HepG2 (cell line): ENCODE data around the gene TUT1. TPM values are rescaled to one million over a fixed set of nuclear protein-coding genes. Genes with fewer than 3 reads are reported as not detected.

Source experiments
- ELF4 ChIP-seq: sonication (generic); formaldehyde crosslinking; IDR thresholded peaks from 2 replicates; pipeline ENCODE4 v1.5.0; 2020; ENCODE audit warnings: missing genetic modification reagents, mild to moderate bottlenecking, moderate library complexity, borderline replicate concordance
- FOSL1 ChIP-seq: sonication (generic); formaldehyde crosslinking; IDR thresholded peaks from 2 replicates; pipeline ENCODE4 v1.9.0; 2021; ENCODE audit warnings: missing genetic modification reagents, borderline replicate concordance
- GABPA ChIP-seq, 2 experiments: IDR thresholded peaks; 2 replicates each; pipeline ENCODE4 v1.6.1; 2011 to 2016; ENCODE audit warnings: low read depth in 2 of 2, low read length in 1 of 2, missing biosample characterization in 1 of 2, missing genetic modification characterization in 1 of 2
- GATAD2A ChIP-seq: IDR thresholded peaks from 2 replicates; pipeline ENCODE4 v1.6.1; 2016
- JARID2 ChIP-seq: sonication (generic); formaldehyde crosslinking; IDR thresholded peaks from 2 replicates; pipeline ENCODE4 v1.8.1; 2023; ENCODE audit warnings: missing genetic modification reagents, inconsistent platforms; ENCODE audit not compliant: insufficient replicate concordance
- KLF9 ChIP-seq: IDR thresholded peaks from 2 replicates; pipeline ENCODE4 v1.6.1; 2016; ENCODE audit warnings: low read depth
- MAFK ChIP-seq, 2 experiments: IDR thresholded peaks in 1 of 2; conservative IDR thresholded peaks in 1 of 2; 2 replicates each; pipeline ENCODE4 v1.6.1; 2011; ENCODE audit warnings: improper control_type of control experiment in 2 of 2, low read length in 2 of 2
- MLLT10 ChIP-seq: sonication (generic); formaldehyde crosslinking; IDR thresholded peaks from 2 replicates; pipeline ENCODE4 v1.4.0; 2020; ENCODE audit warnings: missing genetic modification reagents
- NFE2L1 ChIP-seq: sonication (generic); formaldehyde crosslinking; IDR thresholded peaks from 2 replicates; pipeline ENCODE4 v1.4.0; 2020; ENCODE audit warnings: missing genetic modification reagents, mild to moderate bottlenecking, borderline replicate concordance
- REL ChIP-seq: sonication (generic); formaldehyde crosslinking; conservative IDR thresholded peaks from 2 replicates; pipeline ENCODE4 v1.8.0; 2022; ENCODE audit warnings: mild to moderate bottlenecking, missing genetic modification reagents, moderate library complexity
- RELA ChIP-seq: sonication (generic); formaldehyde crosslinking; IDR thresholded peaks from 2 replicates; pipeline ENCODE4 v1.4.0; 2020; ENCODE audit warnings: missing genetic modification reagents
- RXRB ChIP-seq: IDR thresholded peaks from 2 replicates; pipeline ENCODE4 v1.6.1; 2016; ENCODE audit warnings: borderline replicate concordance, missing genetic modification reagents, missing compliant biosample characterization
- ZBTB3 ChIP-seq: sonication (generic); formaldehyde crosslinking; IDR thresholded peaks from 2 replicates; pipeline ENCODE4 v1.4.0; 2020; ENCODE audit warnings: low read depth, mild to moderate bottlenecking, moderate library complexity, missing genetic modification reagents, borderline replicate concordance
- ZBTB38 ChIP-seq: sonication (generic); formaldehyde crosslinking; IDR thresholded peaks from 2 replicates; pipeline ENCODE4 v1.5.1; 2020; ENCODE audit warnings: mild to moderate bottlenecking, missing genetic modification reagents
- ZNF468 ChIP-seq: sonication (generic); formaldehyde crosslinking; IDR thresholded peaks from 2 replicates; pipeline ENCODE4 v1.8.0; 2022; ENCODE audit warnings: mild to moderate bottlenecking, moderate library complexity, missing genetic modification reagents
- ZNF547 ChIP-seq: sonication (generic); formaldehyde crosslinking; IDR thresholded peaks from 2 replicates; pipeline ENCODE4 v1.5.1; 2020; ENCODE audit warnings: mild to moderate bottlenecking, missing genetic modification reagents
- ZNF644 ChIP-seq: IDR thresholded peaks from 2 replicates; pipeline ENCODE4 v1.6.1; 2016; ENCODE audit warnings: low read depth
- ZNF788 ChIP-seq: sonication (generic); formaldehyde crosslinking; IDR thresholded peaks from 2 replicates; pipeline ENCODE4 v1.5.0; 2020; ENCODE audit warnings: mild to moderate bottlenecking, missing genetic modification reagents, borderline replicate concordance
- polyA plus RNA-seq, 8 experiments: library from polyadenylated mRNA; depleted of rRNA in 3 of 8; stranded (reverse) in 7 of 8; unstranded in 1 of 8; fragments of >200 nt; fragmentation: Illumina TruSeq in 4 of 8; extraction: Trizol in 4 of 8; gene quantifications; 2 replicates each; pipeline versions ENCODE4 v1.2.1 to v1.2.3, GENCODE V29; 2011 to 2016; ENCODE audit warnings: low read depth in 4 of 8, missing spikeins in 1 of 8, mixed read lengths in 1 of 8; ENCODE audit not compliant: insufficient read depth in 1 of 8
- total RNA-seq, 5 experiments: library from RNA; depleted of rRNA; stranded (reverse); fragments of >200 nt; fragmentation: Illumina TruSeq; extraction: Trizol; gene quantifications; 2 replicates each; pipeline ENCODE4 v1.2.3, GENCODE V29; 2016; ENCODE audit warnings: low read depth in 1 of 5
- TF ChIP-seq, protein P1 (sequence below): sonication (generic); formaldehyde crosslinking; IDR thresholded peaks from 2 replicates; pipeline ENCODE4 v1.4.0; 2020; ENCODE audit warnings: missing genetic modification reagents
- TF ChIP-seq, protein P2 (sequence below): sonication (generic); formaldehyde crosslinking; IDR thresholded peaks from 2 replicates; pipeline ENCODE4 v1.8.0; 2022; ENCODE audit warnings: missing genetic modification reagents, mild to moderate bottlenecking, borderline replicate concordance
- TF ChIP-seq, protein P3 (sequence below): sonication (generic); formaldehyde crosslinking; IDR thresholded peaks from 2 replicates; pipeline ENCODE4 v1.5.0; 2020; ENCODE audit warnings: mild to moderate bottlenecking, missing genetic modification reagents, moderate library complexity
- TF ChIP-seq, protein P4 (sequence below): sonication (generic); formaldehyde crosslinking; IDR thresholded peaks from 2 replicates; pipeline ENCODE4 v1.5.0; 2020; ENCODE audit warnings: missing genetic modification reagents
- TF ChIP-seq, protein P5 (sequence below): sonication (generic); formaldehyde crosslinking; IDR thresholded peaks from 2 replicates; pipeline ENCODE4 v1.8.1; 2023; ENCODE audit warnings: mild to moderate bottlenecking, missing genetic modification reagents

The TUT1 gene
- total and polyA plus RNA-seq, 2 of the 13 experiments (the other 11 are each of a cell fraction or from before 2014, with no cell fraction given): 9.7 to 14.3 TPM

DNA sequence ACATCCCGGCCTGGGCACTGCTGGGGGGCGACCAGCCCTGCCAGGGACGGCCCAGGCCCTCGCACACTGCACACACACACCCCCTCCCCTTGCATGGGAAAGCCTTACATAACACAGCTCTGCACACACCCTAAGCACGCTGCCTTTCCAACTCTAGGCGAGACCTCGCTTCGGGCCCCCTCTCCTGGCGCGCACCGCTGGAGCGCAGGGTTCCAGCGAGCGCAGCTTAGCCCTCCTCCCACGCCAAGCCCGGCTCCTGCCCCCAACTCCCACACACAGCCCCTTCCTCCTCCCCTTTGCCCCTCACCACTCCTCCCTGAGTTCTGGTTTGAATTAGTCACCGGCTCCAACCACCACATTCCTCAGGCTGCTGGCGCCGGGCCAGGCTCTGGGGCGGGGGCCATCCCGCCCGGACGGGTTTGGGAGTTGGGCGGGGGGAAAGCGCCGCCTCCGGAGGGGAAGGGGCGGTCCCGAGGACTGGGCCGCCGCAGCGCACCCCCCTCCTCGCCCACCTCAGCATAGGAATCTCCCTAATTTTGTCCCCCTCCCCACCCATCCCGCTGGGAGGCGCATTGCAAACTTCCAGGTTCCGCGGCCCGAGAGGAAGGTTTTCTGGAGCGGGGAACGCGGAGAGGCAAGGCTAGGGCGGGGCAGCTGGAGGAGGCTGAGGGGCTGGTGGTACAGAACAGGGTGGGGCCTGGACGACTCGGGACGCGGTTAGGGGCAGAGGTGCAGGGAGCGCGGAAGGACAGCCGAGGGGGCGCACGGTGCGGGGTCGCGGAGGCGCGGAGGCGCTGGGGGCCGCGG is 45.7 kb downstream of the TUT1 start (continued):
- TF ChIP-seq ZNF468 (peak; percentile 13; the same call in 1 of the 2 replicates), RELA (0 out of 2 replicates have a peak, but pooled peaks have one; percentile 74), ZBTB38 (no peak), ZNF788 (CRISPR knock-in tag) (peak; percentile 55), ELF4 (peak; percentile 69; the same call in 1 of the 2 replicates), ZNF547 (CRISPR knock-in tag) (peak; percentile 88; the same call in 1 of the 2 replicates), GATAD2A (peak; percentile 60; the same call in 1 of the 2 replicates), ZBTB3 (CRISPR knock-in tag) (peak; percentile 72; the same call in 1 of the 2 replicates), NFE2L1 (CRISPR knock-in tag) (0 out of 2 replicates have a peak, but pooled peaks have one; percentile 27), KLF9 (CRISPR knock-in tag) (no peak), REL (no peak), ZNF644 (CRISPR knock-in tag) (no peak), JARID2 (CRISPR knock-in tag) (no peak), MAFK (conservative IDR thresholded peaks at IDR 0.05 in 1 of 2, IDR thresholded peaks at IDR 0.05 in 1 of 2; ENCODE audit: low read length in 2 of 2) (no peak), FOSL1 (CRISPR knock-in tag) (no peak), MLLT10 (CRISPR knock-in tag) (no peak), RXRB (CRISPR knock-in tag) (peak; percentile 19; the same call in 1 of the 2 replicates), GABPA (IDR thresholded peaks at IDR 0.05; ENCODE audit: low read depth, low read length) (no peak), GABPA (CRISPR knock-in tag; IDR thresholded peaks at IDR 0.05; ENCODE audit: low read depth) (no peak)
- TF ChIP-seq, protein P1, sequence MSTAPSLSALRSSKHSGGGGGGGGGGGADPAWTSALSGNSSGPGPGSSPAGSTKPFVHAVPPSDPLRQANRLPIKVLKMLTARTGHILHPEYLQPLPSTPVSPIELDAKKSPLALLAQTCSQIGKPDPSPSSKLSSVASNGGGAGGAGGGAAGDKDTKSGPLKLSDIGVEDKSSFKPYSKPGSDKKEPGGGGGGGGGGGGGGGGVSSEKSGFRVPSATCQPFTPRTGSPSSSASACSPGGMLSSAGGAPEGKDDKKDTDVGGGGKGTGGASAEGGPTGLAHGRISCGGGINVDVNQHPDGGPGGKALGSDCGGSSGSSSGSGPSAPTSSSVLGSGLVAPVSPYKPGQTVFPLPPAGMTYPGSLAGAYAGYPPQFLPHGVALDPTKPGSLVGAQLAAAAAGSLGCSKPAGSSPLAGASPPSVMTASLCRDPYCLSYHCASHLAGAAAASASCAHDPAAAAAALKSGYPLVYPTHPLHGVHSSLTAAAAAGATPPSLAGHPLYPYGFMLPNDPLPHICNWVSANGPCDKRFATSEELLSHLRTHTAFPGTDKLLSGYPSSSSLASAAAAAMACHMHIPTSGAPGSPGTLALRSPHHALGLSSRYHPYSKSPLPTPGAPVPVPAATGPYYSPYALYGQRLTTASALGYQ (CRISPR knock-in tag): 0 out of 2 replicates have a peak, but pooled peaks have one; percentile 24
- TF ChIP-seq, protein P2, sequence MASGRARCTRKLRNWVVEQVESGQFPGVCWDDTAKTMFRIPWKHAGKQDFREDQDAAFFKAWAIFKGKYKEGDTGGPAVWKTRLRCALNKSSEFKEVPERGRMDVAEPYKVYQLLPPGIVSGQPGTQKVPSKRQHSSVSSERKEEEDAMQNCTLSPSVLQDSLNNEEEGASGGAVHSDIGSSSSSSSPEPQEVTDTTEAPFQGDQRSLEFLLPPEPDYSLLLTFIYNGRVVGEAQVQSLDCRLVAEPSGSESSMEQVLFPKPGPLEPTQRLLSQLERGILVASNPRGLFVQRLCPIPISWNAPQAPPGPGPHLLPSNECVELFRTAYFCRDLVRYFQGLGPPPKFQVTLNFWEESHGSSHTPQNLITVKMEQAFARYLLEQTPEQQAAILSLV (CRISPR knock-in tag): peak; percentile 66; the same call in 1 of the 2 replicates
- TF ChIP-seq, protein P3, sequence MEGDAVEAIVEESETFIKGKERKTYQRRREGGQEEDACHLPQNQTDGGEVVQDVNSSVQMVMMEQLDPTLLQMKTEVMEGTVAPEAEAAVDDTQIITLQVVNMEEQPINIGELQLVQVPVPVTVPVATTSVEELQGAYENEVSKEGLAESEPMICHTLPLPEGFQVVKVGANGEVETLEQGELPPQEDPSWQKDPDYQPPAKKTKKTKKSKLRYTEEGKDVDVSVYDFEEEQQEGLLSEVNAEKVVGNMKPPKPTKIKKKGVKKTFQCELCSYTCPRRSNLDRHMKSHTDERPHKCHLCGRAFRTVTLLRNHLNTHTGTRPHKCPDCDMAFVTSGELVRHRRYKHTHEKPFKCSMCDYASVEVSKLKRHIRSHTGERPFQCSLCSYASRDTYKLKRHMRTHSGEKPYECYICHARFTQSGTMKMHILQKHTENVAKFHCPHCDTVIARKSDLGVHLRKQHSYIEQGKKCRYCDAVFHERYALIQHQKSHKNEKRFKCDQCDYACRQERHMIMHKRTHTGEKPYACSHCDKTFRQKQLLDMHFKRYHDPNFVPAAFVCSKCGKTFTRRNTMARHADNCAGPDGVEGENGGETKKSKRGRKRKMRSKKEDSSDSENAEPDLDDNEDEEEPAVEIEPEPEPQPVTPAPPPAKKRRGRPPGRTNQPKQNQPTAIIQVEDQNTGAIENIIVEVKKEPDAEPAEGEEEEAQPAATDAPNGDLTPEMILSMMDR: peak; percentile 64
- TF ChIP-seq, protein P4, sequence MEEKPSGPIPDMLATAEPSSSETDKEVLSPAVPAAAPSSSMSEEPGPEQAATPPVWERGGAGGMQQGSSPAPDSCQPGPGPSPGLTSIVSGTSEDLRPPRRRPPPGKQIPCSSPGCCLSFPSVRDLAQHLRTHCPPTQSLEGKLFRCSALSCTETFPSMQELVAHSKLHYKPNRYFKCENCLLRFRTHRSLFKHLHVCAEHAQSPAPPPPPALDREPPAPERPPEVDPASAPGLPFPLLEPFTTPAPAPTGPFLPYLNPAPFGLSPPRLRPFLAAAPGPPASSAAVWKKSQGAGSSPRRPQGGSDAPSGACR (CRISPR knock-in tag): peak; percentile 39; the same call in 1 of the 2 replicates
- TF ChIP-seq, protein P5, sequence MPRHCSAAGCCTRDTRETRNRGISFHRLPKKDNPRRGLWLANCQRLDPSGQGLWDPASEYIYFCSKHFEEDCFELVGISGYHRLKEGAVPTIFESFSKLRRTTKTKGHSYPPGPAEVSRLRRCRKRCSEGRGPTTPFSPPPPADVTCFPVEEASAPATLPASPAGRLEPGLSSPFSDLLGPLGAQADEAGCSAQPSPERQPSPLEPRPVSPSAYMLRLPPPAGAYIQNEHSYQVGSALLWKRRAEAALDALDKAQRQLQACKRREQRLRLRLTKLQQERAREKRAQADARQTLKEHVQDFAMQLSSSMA (CRISPR knock-in tag): peak; percentile 75; the same call in 1 of the 2 replicates
